ENCODE measurements around the gene BTBD19. TPM values are rescaled to one million over a fixed set of nuclear protein-coding genes. Genes with fewer than 3 reads are reported as not detected.
"Not testable (repeated sequence)": the region's sequence is repeated elsewhere in the genome, so short reads cannot be mapped to it uniquely, and the experiment has no call there.

BTBD19 gene
- total RNA-seq, 6 experiments from 2014 or later: 12.2 to 21.4 (median 13.9) TPM

- no peak for TF ChIP-seq CTCF (IDR thresholded peaks at IDR 0.05)
- Mint-ChIP-seq H3K27ac (peak within 1 kb of the TSS; percentile 100), H3K9me3 (no peaks in the 10 kb centered on the region), H3K4me1 (ENCODE audit: low read depth) (peaks cover 89% of the 10 kb centered on the region), H3K36me3 (ENCODE audit: low read depth) (peaks cover 46% of the 10 kb centered on the region), H3K27me3 (ENCODE audit: insufficient read depth) (peaks cover 36% of the 10 kb centered on the region), H3K4me3 (peak within 1 kb of the TSS; percentile 78)
- DNase-seq: no peak
Measured at GRCh38 chr1:44806704-44807363, 1.5 kb upstream of the BTBD19 start, which contains the start of gene DYNLT4. TSS of gene DYNLT4 (minus strand) at chr1:44807351. CDS start at chr1:44806668, 683 bp downstream.

GRCh38 chr1:44807364-44808062 is 810 bp upstream of the BTBD19 start:
- Mint-ChIP-seq H3K4me3 (peak overlapping the region; percentile 78), H3K9me3 (no peaks in the 10 kb centered on the region), H3K27me3 (ENCODE audit: insufficient read depth) (peaks cover 39% of the 10 kb centered on the region), H3K4me1 (ENCODE audit: low read depth) (peaks cover 89% of the 10 kb centered on the region), H3K36me3 (ENCODE audit: low read depth) (peaks cover 46% of the 10 kb centered on the region), H3K27ac (peak overlapping the region; percentile 100)
- DNase-seq: peak; percentile 100
- no peak for TF ChIP-seq CTCF (IDR thresholded peaks at IDR 0.05)

- Mint-ChIP-seq H3K4me1 (ENCODE audit: low read depth) (peaks cover 80% of the 10 kb centered on the region), H3K4me3 (peak overlapping the region; percentile 78), H3K27me3 (ENCODE audit: insufficient read depth) (peaks cover 41% of the 10 kb centered on the region), H3K27ac (peak overlapping the region; percentile 100), H3K36me3 (ENCODE audit: low read depth) (peaks cover 33% of the 10 kb centered on the region), H3K9me3 (no peaks in the 10 kb centered on the region)
- no peak; the same call in 1 of the 2 replicates for TF ChIP-seq CTCF (IDR thresholded peaks at IDR 0.05)
- peak; percentile 57 for DNase-seq
Measured at GRCh38 chr1:44808938-44809917, 905 bp downstream of the BTBD19 start.

DNA sequence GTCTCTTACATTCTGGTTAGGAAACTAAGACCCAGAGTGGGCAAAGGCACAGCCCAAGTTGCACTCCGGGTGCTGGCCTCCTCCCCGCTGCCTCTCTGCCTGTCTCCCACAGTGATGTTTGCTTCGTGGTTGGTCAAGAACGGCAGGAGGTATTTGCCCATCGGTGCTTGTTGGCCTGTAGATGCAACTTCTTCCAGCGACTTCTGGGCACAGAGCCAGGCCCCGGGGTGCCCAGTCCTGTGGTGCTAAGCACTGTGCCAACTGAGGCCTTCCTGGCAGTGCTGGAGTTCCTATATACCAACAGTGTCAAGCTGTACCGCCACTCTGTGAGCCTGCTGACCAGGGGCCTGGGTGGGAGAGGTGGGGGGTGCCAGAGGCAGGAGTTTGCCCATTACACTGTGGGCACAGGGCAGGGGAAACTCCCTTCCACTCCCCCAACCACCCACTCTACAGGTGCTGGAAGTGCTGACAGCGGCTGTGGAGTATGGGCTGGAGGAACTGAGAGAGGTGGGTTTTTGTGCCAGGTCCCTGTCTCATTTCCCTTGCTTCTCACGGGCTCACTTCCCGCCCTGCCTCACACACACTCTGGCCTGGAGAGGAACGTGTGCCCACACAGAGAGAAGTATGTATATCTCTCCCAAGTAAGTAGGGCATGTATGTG is 1.9 kb downstream of the BTBD19 start:
- H3K36me3 Mint-ChIP-seq (ENCODE audit: low read depth): peaks cover 35% of the 10 kb centered on the region
- peak overlapping the region; percentile 100 for H3K27ac Mint-ChIP-seq
- peaks cover 41% of the 10 kb centered on the region for H3K27me3 Mint-ChIP-seq (ENCODE audit: insufficient read depth)

DNA sequence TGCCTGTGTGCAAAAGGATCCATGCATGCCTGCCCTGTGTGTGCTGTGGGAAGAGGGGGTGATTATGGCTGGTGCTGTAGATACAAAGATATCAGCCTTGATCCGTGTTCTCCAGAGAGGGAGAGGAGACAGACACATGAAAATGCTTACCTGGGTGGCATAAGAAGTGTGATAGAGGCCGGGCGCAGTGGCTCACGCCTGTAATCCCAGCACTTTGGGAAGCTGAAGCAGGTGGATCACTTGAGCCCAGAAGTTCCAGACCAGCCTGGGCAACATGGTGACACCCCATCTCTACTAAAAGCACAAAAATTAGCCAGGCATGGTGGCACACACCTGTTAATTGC is 2.4 kb downstream of the BTBD19 start:
- Mint-ChIP-seq H3K4me1 (ENCODE audit: low read depth) (peaks cover 80% of the 10 kb centered on the region), H3K27me3 (ENCODE audit: insufficient read depth) (peaks cover 41% of the 10 kb centered on the region), H3K4me3 (peak overlapping the region; percentile 70), H3K36me3 (ENCODE audit: low read depth) (peaks cover 36% of the 10 kb centered on the region), H3K27ac (peak overlapping the region; percentile 100)
- not testable (repeated sequence) for DNase-seq, H3K9me3 Mint-ChIP-seq

More for the DNA sequence above, 1.9 kb downstream of the BTBD19 start:
- no peak for DNase-seq
- Mint-ChIP-seq H3K4me1 (ENCODE audit: low read depth) (peaks cover 80% of the 10 kb centered on the region), H3K4me3 (peak overlapping the region; percentile 78), H3K9me3 (no peaks in the 10 kb centered on the region)
- no peak for TF ChIP-seq CTCF (IDR thresholded peaks at IDR 0.05)
